Thyroid gland (tissue), 4 donors: Measurements from ENCODE around the gene CHMP4B.
"Not testable (repeated sequence)": the region's sequence is repeated elsewhere in the genome, so short reads cannot be mapped to it uniquely, and the experiment has no call there.

Experiments
- POLR2A ChIP-seq, 2 donors: fragments of 450-650 bp; IDR thresholded peaks; one replicate each; pipeline ENCODE4 v1.6.1; 2017; ENCODE audit warnings: antibody characterized with exemption in 2 of 2, mild to moderate bottlenecking in 2 of 2, moderate library complexity in 1 of 2
- TF ChIP-seq, protein P1 (sequence below), 6 experiments: fragments of 200-600 bp in 3 of 6; fragments of 450-650 bp in 3 of 6; sonication (generic) in 3 of 6; IDR thresholded peaks; one replicate each; pipeline ENCODE4 v1.5.1; 2016 to 2019; ENCODE audit warnings: antibody characterized with exemption in 6 of 6, mild to moderate bottlenecking in 2 of 6, inconsistent platforms in 1 of 6, moderate library complexity in 1 of 6

DNA sequence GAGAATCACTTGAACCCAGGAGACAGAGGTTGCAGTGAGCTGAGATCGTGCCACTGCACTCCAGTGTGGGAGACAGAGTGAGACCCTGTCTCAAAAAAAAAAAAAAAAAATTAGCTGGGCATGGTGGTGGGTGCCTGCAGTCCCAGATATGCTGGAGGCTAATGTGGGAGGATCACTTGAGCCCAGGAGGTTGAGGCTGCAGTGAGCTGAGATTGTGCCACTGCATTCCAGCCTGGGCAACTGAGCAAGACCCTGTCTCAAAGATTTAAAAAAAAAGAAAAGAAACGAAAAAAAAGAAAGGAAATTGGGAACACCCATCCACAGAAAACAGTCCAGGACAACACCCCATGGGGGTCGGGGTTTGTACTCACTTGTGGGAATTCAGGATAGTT lies 18.6 kb upstream of the CHMP4B start:
- not testable (repeated sequence) for TF ChIP-seq POLR2A (IDR thresholded peaks at IDR 0.05)
- TF ChIP-seq, protein P1, sequence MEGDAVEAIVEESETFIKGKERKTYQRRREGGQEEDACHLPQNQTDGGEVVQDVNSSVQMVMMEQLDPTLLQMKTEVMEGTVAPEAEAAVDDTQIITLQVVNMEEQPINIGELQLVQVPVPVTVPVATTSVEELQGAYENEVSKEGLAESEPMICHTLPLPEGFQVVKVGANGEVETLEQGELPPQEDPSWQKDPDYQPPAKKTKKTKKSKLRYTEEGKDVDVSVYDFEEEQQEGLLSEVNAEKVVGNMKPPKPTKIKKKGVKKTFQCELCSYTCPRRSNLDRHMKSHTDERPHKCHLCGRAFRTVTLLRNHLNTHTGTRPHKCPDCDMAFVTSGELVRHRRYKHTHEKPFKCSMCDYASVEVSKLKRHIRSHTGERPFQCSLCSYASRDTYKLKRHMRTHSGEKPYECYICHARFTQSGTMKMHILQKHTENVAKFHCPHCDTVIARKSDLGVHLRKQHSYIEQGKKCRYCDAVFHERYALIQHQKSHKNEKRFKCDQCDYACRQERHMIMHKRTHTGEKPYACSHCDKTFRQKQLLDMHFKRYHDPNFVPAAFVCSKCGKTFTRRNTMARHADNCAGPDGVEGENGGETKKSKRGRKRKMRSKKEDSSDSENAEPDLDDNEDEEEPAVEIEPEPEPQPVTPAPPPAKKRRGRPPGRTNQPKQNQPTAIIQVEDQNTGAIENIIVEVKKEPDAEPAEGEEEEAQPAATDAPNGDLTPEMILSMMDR (IDR thresholded peaks at IDR 0.05), result not testable (repeated sequence)
